A549 treated with dexamethasone at 1 μM for 4 hours (cell line): ENCODE results near the gene STRA8. TPM values are rescaled to one million over a fixed set of nuclear protein-coding genes. Genes with fewer than 3 reads are reported as not detected.

Experiments used
- total RNA-seq: library from RNA; stranded (reverse); fragments of 200-300 nt; extraction: Qiagen RNA extraction; gene quantifications from 5 replicates; pipeline ENCODE4 v1.2.3, GENCODE V29; 2022

STRA8 gene, protein sequence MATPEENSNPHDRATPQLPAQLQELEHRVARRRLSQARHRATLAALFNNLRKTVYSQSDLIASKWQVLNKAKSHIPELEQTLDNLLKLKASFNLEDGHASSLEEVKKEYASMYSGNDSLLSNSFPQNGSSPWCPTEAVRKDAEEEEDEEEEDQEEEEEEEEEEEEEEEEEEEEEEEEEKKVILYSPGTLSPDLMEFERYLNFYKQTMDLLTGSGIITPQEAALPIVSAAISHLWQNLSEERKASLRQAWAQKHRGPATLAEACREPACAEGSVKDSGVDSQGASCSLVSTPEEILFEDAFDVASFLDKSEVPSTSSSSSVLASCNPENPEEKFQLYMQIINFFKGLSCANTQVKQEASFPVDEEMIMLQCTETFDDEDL
- not detected in 5 replicates for total RNA-seq

DNA sequence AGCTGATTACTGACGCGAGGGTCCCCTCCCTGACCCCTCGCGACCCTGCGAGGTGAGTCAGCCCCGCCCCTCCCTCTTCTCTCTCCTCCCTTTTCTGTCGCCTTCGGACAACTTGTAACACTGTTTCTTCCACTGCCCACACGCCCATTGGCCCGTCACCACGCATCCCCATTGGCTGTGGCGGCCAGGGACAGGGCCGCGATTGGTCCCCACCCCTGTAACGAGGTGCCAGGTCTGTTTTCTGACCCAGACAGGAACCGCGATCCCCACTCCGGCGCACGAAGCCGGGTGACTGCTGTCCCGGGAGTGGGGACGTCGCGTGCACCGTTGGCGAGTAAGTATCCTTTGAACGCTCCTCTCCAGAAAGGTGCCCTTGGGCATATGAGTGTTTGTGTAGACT is at the start of gene STRA8:
TSS of gene STRA8 (plus strand) at position 269 of the 400 bp plus-strand sequence. CDS start 6,687 bp downstream, outside the sequence.

DNA sequence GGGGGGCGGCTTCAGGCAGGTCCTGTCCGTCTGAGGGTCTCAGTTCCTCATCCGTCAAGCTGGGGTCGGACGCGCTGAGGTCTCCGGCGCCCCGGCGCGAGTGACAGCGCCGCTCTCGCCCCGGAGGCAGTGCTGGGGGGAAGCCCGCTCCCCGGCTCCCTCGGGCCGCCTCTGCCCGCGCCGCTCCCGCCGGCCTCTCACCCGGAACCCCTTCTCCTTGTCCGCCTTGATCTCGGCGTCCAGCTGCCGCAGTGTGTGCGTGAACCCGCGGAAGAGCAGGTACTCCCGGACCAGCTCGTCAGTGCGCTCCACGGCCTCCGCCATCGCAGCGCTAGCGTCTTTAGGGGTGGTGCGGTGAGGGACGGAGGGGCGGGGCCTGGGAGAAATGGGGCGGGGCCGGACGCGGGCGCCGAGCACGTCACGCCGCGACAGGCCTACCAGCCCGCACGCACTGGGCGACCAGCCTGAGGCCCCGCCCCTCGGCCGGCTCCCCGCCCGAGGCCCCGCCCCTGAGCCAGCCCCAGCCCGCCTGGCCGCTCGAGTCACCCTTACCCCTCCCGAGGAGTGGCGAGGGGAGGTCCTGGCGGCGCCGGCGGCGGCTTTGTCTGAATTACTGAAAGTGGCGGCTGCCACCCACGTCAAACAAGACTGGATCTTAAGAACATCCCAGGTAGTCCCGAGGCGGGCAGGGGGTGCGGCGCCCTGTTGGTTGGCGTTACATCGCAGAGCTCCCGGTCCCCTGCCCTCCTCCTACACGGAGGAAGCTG is 22.3 kb upstream of the STRA8 start, which contains the start of gene WDR91:
TSS of gene WDR91 (minus strand) at position 348 of the 767 bp plus-strand sequence. CDS start at position 324, 24 bp downstream.

Other genes starting within 250 kb of the STRA8 start
- gene AGBL3, start 247.3 kb upstream of the STRA8 start, total RNA-seq: 0.56 to 1.1 TPM (median 1.1 TPM) in 5 replicates
- gene TMEM140, start 85.8 kb upstream of the STRA8 start, total RNA-seq: 0.64 to 1.3 TPM (median 1.1 TPM) in 5 replicates
- 72.3 to 93.1 TPM (median 85.4 TPM) in 5 replicates for gene CYREN, start 63.1 kb upstream of the STRA8 start, total RNA-seq
- gene WDR91, start 22.3 kb upstream of the STRA8 start, total RNA-seq: 6.0 to 9.8 TPM (median 8.2 TPM) in 5 replicates